ENCODE data around the gene GNRHR.

The GNRHR gene

DNA sequence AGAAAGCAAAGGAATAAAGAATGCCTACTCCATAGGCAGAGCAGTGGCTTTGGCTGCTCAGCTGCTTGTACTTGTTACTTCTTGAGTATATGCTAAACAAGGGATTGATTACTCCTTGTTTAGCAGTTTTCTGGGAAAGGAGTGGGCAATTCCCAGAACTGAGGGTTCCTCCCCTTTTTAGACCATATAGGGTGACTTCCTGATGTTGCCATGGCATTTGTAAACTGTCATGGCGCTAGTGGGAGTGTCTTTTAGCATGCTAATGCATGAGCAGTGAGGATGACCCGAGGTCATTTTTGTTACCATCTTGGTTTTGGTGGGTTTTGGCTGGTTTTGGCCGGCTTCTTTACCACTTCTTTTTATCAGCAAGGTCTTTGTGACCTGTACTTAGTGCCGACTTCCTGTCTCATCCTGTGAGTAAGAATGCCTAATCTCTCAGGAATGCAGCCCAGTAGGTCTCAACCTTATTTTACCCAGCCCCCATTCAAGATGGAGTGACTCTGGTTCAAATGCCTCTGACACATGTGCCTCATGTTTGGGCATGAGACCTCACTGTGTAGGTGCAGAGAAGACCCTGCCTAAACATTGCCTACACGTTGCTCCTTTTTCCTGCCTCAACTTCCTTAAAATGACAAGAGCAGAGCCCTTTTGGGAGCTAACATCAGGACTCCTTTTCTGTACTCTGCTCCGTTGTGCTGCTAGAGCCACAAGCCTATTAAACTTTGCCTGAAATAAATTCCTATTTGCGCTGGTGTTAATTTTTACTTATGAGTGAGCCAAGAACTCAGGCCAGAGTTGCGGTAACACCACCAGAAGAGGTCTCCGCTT lies 32.2 kb downstream of the GNRHR start:
- TF ChIP-seq, protein P1, sequence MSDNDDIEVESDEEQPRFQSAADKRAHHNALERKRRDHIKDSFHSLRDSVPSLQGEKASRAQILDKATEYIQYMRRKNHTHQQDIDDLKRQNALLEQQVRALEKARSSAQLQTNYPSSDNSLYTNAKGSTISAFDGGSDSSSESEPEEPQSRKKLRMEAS (IDR thresholded peaks at IDR 0.05), result 0 out of 2 replicates have a peak, but pooled peaks have one; percentile 35
- no peak for TF ChIP-seq FOXM1 (IDR thresholded peaks at IDR 0.05; ENCODE audit: borderline replicate concordance, low read depth)
- peak; percentile 81 for TF ChIP-seq YY1 (IDR thresholded peaks at IDR 0.05; ENCODE audit: low read depth)
- TF ChIP-seq TEAD4 (IDR thresholded peaks at IDR 0.05), result peak; percentile 52
- TF ChIP-seq, protein P2, sequence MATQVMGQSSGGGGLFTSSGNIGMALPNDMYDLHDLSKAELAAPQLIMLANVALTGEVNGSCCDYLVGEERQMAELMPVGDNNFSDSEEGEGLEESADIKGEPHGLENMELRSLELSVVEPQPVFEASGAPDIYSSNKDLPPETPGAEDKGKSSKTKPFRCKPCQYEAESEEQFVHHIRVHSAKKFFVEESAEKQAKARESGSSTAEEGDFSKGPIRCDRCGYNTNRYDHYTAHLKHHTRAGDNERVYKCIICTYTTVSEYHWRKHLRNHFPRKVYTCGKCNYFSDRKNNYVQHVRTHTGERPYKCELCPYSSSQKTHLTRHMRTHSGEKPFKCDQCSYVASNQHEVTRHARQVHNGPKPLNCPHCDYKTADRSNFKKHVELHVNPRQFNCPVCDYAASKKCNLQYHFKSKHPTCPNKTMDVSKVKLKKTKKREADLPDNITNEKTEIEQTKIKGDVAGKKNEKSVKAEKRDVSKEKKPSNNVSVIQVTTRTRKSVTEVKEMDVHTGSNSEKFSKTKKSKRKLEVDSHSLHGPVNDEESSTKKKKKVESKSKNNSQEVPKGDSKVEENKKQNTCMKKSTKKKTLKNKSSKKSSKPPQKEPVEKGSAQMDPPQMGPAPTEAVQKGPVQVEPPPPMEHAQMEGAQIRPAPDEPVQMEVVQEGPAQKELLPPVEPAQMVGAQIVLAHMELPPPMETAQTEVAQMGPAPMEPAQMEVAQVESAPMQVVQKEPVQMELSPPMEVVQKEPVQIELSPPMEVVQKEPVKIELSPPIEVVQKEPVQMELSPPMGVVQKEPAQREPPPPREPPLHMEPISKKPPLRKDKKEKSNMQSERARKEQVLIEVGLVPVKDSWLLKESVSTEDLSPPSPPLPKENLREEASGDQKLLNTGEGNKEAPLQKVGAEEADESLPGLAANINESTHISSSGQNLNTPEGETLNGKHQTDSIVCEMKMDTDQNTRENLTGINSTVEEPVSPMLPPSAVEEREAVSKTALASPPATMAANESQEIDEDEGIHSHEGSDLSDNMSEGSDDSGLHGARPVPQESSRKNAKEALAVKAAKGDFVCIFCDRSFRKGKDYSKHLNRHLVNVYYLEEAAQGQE (IDR thresholded peaks at IDR 0.05; ENCODE audit: low read depth), result no peak
- no peak for TF ChIP-seq NFIC (IDR thresholded peaks at IDR 0.05)
- TF ChIP-seq CEBPB (IDR thresholded peaks at IDR 0.05), result no peak
- TF ChIP-seq EP300 (IDR thresholded peaks at IDR 0.05; ENCODE audit: borderline replicate concordance), result no peak; the same call in 1 of the 2 replicates
- TF ChIP-seq RAD21 (IDR thresholded peaks at IDR 0.05; ENCODE audit: low read depth), result no peak
- TF ChIP-seq CREB1 (IDR thresholded peaks at IDR 0.05; ENCODE audit: low read depth), result no peak
- TF ChIP-seq, protein P3, sequence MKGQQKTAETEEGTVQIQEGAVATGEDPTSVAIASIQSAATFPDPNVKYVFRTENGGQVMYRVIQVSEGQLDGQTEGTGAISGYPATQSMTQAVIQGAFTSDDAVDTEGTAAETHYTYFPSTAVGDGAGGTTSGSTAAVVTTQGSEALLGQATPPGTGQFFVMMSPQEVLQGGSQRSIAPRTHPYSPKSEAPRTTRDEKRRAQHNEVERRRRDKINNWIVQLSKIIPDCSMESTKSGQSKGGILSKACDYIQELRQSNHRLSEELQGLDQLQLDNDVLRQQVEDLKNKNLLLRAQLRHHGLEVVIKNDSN (IDR thresholded peaks at IDR 0.05), result no peak
- TF ChIP-seq TCF12 (IDR thresholded peaks at IDR 0.05; ENCODE audit: low read depth), result no peak

DNA sequence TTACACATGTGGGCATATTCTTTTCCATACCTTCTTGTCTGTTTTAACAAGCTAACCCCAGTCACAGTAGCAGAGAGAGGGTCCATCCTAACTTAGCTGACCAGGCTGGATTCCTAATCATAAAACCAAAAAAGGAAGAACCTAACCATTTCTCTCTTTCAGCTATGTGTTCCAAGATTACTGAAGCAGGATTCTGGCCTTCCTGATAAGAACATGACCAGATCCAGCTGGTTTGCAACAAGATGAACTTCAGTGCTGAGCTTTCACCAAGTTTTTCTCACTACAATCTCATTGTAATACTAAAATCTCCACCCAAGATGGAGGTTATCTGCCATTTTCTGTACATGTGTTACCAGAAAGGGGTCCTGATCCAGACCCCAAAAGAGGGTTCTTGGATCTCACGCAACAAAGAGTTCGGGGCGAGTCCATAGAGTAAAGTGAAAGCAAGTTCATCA lies 32.8 kb downstream of the GNRHR start:
- TF ChIP-seq RAD21 (IDR thresholded peaks at IDR 0.05; ENCODE audit: low read depth) (no peak), FOXM1 (IDR thresholded peaks at IDR 0.05; ENCODE audit: borderline replicate concordance, low read depth) (no peak), CEBPB (IDR thresholded peaks at IDR 0.05) (no peak), ZBTB7A (IDR thresholded peaks at IDR 0.05; ENCODE audit: low read depth) (no peak), NFIC (IDR thresholded peaks at IDR 0.05) (no peak), CREB1 (IDR thresholded peaks at IDR 0.05; ENCODE audit: low read depth) (no peak), TEAD4 (IDR thresholded peaks at IDR 0.05) (no peak), TAF1 (IDR thresholded peaks at IDR 0.05; ENCODE audit: low read depth) (no peak), YY1 (IDR thresholded peaks at IDR 0.05; ENCODE audit: low read depth) (no peak), EGR1 (IDR thresholded peaks at IDR 0.05) (no peak), EP300 (IDR thresholded peaks at IDR 0.05; ENCODE audit: borderline replicate concordance) (no peak), TCF12 (IDR thresholded peaks at IDR 0.05; ENCODE audit: low read depth) (no peak)
- TF ChIP-seq, protein P2 (IDR thresholded peaks at IDR 0.05; ENCODE audit: low read depth), result no peak
- TF ChIP-seq, protein P1 (IDR thresholded peaks at IDR 0.05), result no peak
- TF ChIP-seq, protein P3 (IDR thresholded peaks at IDR 0.05), result no peak

DNA sequence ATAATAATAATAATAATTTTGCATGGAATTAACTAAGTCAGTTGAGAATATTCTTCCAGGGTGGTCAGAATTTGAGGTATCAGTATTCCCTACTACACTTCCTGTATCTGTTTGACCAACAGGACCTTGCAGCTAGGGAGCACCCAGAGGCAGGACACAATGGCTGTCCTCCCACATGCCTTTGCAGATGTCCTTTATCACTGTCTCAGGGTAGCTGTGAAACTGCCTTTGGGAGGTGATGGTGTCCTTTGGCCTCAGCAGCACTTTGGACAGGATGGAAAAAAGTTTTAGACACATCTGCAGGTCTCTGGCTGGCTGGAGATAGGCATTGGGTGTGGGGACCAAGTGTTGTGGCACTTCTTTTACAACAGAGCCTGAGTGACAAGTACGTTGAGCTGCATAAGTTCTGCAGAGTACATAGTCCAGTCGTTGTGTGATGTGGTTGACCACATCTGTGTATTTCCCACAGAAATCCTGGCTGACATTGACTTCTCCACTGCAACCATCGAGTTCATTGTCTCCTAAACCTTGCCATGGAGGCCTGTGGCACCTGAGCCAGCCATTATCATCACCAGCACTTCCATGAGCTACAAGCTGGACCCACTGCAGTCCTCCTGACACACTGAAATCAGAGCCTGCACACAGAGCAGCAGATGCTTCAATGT lies 34.1 kb downstream of the GNRHR start:
- TF ChIP-seq RAD21 (IDR thresholded peaks at IDR 0.05; ENCODE audit: low read depth) (no peak), ZBTB7A (IDR thresholded peaks at IDR 0.05; ENCODE audit: low read depth) (no peak), TCF12 (IDR thresholded peaks at IDR 0.05; ENCODE audit: low read depth) (no peak), FOXM1 (IDR thresholded peaks at IDR 0.05; ENCODE audit: borderline replicate concordance, low read depth) (no peak), EP300 (IDR thresholded peaks at IDR 0.05; ENCODE audit: borderline replicate concordance) (no peak), TAF1 (IDR thresholded peaks at IDR 0.05; ENCODE audit: low read depth) (no peak), EGR1 (IDR thresholded peaks at IDR 0.05) (no peak), NFIC (IDR thresholded peaks at IDR 0.05) (no peak), TEAD4 (IDR thresholded peaks at IDR 0.05) (no peak)
- TF ChIP-seq, protein P2 (IDR thresholded peaks at IDR 0.05; ENCODE audit: low read depth), result no peak
- TF ChIP-seq, protein P3 (IDR thresholded peaks at IDR 0.05), result no peak

Measured in Ishikawa (cell line).